SH-SY5Y (cell line): Measurements from ENCODE around the gene GRIK1.

Source experiments
- GATA2 ChIP-seq: IDR thresholded peaks from 2 replicates; pipeline ENCODE4 v1.6.1; 2011; ENCODE audit warnings: mild to moderate bottlenecking, low read depth, low read length
- GATA3 ChIP-seq: IDR thresholded peaks from 2 replicates; pipeline ENCODE4 v1.6.1; 2011; ENCODE audit warnings: low read depth, mild to moderate bottlenecking, low read length, moderate library complexity

GRIK1 gene

GRCh38 chr21:29875036-29875716 lies 64.6 kb downstream of the GRIK1 start:
- TF ChIP-seq GATA2 (no peak), GATA3 (no peak)

GRCh38 chr21:29873908-29874307 lies 65.9 kb downstream of the GRIK1 start:
- no peak for TF ChIP-seq GATA2
- TF ChIP-seq GATA3 = no peak

GRCh38 chr21:29870814-29871213 lies 69.0 kb downstream of the GRIK1 start:
- no peak for TF ChIP-seq GATA2
- TF ChIP-seq GATA3 = no peak

DNA sequence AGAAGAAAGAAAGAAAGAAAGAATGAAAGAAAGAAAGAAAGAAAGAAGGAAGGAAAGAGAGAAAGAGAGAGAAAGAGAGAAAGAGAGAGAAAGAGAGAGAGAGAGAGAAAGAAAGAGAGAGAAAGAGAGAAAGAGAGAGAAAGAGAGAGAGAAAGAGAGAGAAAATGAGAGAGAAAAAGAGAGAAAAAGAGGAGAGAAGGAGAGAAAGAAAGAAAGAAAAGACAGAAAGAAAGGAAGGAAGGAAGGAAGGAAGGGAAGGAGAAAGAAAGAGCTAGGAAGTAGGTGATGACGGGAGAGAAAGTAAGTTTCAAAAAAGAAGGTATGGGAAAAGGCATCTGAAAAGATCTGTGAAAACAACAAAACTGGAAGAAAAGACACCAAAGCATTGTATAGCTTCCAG lies 72.0 kb downstream of the GRIK1 start:
- no peak for TF ChIP-seq GATA2
- TF ChIP-seq GATA3 = no peak

DNA sequence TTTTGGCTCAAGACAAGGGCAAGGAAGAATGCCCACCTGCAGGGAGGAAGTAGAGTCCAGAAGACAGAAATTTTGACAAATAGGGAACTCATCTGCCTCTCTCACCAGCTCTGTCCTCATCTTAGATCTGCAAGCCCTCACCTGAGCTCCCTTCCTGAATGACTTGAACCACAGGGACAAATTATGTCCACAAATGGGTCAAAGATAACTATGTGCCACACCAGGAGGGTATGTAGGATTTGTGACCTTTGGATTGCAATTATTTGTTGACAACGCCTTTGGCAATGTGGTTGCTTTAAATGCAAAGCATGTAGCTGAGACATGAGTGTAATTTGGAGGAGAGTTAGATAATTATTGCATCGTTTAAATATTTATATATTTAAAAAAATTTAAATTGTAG lies 79.5 kb downstream of the GRIK1 start:
- no peak for TF ChIP-seq GATA3
- no peak for TF ChIP-seq GATA2

- TF ChIP-seq GATA3 (no peak), GATA2 (no peak)
These were observed 82.6 kb downstream of the GRIK1 start for GRCh38 chr21:29857150-29857549.

GRCh38 chr21:29854795-29855194 lies 85.0 kb downstream of the GRIK1 start:
- TF ChIP-seq GATA2 (no peak), GATA3 (no peak)

DNA sequence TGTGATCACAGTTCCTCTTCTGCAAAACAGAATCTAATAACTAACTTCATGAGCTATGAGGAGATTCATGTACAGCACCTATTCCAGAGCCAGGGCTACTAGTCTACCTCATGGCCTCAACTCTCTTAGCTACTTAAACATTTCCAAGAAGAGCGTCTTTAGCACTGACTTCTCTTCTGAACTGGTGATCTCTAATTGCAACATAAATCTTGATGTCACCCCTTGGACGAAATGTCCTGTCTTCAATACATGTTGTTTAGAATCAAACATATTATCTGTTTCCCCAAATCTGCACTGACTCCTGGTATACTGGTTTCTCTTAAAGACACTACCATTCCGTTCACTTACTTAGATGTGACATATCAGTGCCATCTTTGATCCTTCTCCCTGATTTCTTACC lies 88.2 kb downstream of the GRIK1 start:
- TF ChIP-seq GATA2 = no peak
- TF ChIP-seq GATA3 = no peak

DNA sequence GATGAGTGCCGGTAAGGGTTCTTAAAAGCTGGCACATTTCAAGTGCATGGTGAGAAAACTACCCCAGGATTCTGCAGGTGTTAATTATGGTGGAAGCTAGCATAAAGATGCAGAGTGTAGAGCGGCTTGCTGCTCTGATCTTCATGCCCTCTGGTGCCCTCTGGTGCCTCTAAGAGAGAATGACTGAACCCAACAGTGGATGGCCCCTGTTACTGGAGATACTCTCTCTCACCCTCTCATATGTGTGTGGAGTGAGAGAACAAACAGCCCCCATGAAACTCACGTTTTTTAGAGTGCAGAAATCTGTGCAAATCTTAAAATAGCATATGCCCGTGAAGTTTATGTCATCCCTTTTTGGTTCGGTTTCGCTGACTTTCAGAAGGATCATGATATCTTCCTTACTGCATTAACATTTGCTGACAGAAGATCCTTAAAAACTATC lies 90.0 kb downstream of the GRIK1 start:
- TF ChIP-seq GATA2 (no peak), GATA3 (no peak)

GRCh38 chr21:29843804-29844203 lies 96.0 kb downstream of the GRIK1 start:
- no peak for TF ChIP-seq GATA2
- TF ChIP-seq GATA3 = no peak

DNA sequence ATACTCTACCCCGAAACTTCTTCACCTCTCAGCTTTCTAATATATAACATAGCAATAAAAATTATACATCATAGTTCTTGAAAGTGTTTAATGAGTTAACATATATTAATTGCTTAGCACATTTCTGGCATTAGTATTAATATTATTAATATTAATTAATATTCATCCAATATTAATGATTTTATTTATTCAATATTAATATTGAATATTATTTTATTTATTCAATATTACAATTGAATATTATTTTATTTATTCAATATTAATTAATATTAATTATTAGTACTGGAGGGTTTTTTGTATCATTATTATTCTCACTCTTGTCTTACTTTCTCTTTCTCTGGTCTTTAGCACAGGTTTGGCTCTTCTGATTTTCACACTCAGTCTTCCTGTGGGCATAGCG lies 105.2 kb downstream of the GRIK1 start:
- TF ChIP-seq GATA2 = no peak
- TF ChIP-seq GATA3 = no peak

GRCh38 chr21:29832217-29832616 lies 107.6 kb downstream of the GRIK1 start:
- no peak for TF ChIP-seq GATA3
- TF ChIP-seq GATA2 = no peak

DNA sequence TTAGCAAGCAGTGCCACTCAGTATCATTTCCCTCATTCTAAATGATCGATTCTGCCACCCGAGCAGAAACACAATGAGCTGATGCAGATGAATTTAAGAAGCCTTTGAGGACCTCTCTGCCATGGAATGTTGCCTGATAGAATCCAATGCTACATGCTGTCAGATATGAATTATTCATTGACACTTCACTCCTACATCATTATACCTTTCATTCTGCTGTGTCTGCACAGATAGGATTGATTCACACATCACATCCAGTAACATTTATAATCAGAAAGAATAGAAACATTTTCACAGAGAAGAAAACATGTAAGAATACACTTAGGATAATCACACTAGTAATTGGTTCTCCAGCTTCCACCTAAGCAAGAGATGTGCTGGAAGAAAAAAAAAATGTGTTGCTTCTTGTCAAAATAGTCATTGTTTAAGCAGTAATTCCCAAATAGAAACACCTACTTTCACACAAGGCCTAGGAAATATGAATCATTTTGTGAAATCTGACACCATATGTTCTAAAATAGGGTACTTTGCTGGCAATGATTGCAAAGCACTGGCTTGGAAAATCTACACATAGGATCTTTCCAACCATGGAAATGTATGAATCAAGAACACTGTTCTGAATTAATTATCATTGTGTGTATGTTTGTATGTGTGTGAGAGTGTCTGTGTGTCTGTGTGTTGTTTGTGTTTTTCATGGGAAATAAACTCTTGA lies 110.1 kb downstream of the GRIK1 start:
- TF ChIP-seq GATA3 (no peak), GATA2 (no peak)

- no peak for TF ChIP-seq GATA3
- TF ChIP-seq GATA2 = no peak
These were observed 112.1 kb downstream of the GRIK1 start for GRCh38 chr21:29827647-29828046.

DNA sequence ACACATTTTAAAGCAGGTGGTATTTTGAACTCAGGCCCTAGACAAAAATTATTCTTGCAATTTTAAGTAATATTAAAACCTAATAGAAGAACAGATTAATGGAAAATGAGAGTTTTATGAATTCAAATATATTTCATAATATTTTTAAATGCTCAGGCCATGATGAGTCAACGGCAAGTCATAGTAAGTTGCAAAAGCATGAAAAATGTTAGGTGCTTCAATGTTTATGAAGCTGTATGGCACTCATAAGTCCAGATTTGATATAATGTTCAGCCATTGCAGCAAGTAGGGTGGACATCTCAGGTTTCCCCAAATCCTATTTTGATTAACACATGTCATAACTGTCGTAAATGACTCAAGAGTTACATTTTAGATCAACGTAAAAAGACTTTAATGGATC lies 112.6 kb downstream of the GRIK1 start:
- TF ChIP-seq GATA2 (no peak), GATA3 (no peak)

- TF ChIP-seq GATA2 = no peak
- TF ChIP-seq GATA3 = no peak
These were observed 113.4 kb downstream of the GRIK1 start for GRCh38 chr21:29826386-29826785.
